ENCODE data around the gene MBOAT2.

The MBOAT2 gene

DNA sequence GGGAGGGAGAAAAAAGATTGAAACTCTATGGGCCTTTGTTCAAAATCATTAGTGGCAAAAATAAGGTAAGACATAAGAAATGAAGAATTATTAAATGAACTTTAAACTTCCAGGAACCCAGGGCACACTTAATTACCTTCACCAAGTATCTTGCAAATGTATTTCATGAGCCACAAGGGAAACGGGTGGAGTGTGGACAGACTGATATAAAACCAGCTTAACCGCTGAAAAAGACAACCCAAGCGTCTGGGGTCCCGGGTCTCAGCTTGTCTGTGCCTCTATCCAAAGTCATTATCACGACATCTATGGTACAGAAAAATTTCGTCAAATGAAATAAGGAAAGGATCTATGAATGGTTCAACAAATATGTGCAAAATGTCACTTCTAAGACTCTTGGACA lies 13.9 kb upstream of the MBOAT2 start:
- DNase-seq (ENCODE audit: low spot score), result no peak

DNA sequence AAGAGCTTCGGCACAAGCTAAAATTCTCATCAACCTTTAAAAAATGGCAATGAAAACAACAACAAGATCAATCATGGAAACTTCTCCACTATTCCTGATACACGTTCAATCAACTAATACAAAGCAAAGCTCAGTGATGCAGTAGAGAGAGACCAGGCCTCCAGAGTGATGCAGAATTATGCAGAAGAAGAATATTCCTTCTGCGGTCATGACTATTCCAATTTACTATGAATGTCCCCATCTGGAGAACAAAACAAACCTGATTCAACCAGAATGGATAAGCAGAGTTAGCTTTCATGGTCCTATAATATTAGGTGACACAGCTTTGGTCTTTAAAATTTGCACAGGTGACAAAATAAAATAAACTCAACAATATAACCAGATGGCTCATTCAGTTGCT lies 12.5 kb upstream of the MBOAT2 start:
- no peak for DNase-seq (ENCODE audit: low spot score)

DNA sequence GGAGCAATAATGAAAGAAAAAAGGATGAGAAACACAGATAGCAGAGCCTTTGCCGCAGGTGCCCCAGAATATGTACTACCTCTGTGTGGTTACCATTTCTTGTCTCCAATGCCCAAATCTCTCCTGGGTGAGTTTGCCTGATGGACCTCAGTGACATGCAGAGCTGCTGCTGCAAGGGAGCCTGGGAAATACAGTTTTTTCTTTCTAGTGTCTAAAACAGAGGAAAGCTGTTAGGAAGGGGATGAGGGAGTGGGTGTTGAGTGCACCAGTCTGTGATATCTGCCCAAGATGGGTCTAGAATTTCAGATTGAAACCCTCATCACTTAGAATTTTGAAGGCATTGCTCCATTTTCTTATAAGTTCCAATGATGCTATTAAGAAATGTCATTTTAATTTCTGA lies 9.9 kb upstream of the MBOAT2 start:
- DNase-seq (ENCODE audit: low spot score), result no peak

GRCh38 chr2:9010866-9011265 lies 7.4 kb upstream of the MBOAT2 start:
- no peak for DNase-seq (ENCODE audit: low spot score)

GRCh38 chr2:9008951-9009664 lies 5.6 kb upstream of the MBOAT2 start:
- DNase-seq (ENCODE audit: low spot score), result no peak

GRCh38 chr2:9006368-9006767 lies 2.9 kb upstream of the MBOAT2 start:
- DNase-seq (ENCODE audit: low spot score), result no peak

- peak; percentile 38 for DNase-seq (ENCODE audit: low spot score)
Observed at GRCh38 chr2:9004338-9005204, 1.1 kb upstream of the MBOAT2 start.

- no peak for DNase-seq (ENCODE audit: low spot score)
Observed at GRCh38 chr2:9003366-9003615, 193 bp downstream of the MBOAT2 start.

DNA sequence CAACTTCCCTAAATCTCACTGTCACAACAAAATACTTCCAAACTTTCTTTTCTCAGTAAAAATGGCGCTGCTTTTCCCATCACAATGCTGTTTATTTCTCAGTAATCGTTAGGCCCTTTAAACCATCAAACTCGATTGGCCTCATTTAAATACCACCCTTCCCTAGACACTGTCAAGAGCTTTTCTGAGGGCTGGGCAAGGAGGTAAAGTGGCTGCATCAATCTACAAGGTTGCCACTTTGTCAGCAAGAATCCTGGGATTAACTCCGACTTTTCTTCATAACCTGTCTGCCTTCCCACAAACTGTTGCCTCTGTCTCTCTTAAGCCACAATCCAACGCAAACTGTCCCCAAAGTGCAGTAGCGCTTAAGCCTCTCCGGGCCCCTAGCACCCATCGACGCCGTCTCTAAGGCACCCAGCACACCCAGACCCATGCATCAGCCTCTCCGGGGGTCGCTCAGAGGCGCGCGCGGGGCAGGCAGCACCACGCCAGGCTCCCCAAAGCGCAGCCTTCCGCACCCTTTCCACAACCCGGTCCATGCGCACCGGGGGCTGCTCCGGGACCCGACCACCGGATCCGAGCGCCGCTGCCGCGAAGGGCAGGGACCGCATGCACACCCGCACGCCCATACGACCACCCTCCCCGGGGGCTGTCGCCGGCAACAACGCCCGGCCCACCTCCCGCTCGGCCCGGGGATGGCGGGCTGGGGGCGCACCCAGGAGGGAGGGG lies 683 bp downstream of the MBOAT2 start:
- peak; percentile 14 for DNase-seq (ENCODE audit: low spot score)

DNA sequence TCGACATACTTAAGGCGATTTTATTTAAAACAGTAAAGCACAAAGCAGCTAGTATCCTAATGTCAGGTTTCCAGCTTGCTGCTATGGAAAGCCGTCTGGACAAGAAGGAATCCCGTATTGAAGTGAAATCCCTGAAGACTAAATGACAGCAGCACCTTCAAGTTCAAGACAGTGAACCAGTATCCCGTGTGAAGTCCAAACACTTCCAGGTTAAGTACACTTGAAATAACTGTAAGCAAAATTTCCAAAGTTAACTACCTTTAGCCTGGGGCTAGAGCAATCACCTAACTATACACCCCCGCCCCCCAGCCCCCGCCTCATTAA lies 1.2 kb downstream of the MBOAT2 start:
- DNase-seq (ENCODE audit: low spot score), result no peak

DNA sequence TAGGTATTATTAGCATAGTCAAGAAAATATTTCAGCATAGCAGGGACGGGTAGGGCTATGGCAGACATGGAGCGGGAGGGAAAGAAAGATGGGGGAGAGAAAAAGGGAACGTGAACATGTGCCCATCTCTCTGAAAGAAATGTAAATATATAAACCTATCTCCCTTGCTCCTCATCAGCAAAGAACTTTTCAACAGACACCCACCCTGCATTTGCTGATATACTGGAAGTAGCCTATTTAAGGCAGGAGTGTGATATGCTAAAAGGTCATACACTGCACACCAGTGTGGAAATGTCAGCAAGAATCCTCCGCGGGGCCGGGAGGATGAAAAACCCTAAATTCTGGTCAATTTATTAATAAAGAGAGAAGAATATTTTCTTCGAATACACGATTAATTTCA lies 1.7 kb downstream of the MBOAT2 start:
- no peak for DNase-seq (ENCODE audit: low spot score)

- DNase-seq (ENCODE audit: low spot score), result no peak
Observed at GRCh38 chr2:9001229-9001628, 2.3 kb downstream of the MBOAT2 start.

- no peak for DNase-seq (ENCODE audit: low spot score)
Observed at GRCh38 chr2:9000442-9000841, 3.0 kb downstream of the MBOAT2 start.

DNA sequence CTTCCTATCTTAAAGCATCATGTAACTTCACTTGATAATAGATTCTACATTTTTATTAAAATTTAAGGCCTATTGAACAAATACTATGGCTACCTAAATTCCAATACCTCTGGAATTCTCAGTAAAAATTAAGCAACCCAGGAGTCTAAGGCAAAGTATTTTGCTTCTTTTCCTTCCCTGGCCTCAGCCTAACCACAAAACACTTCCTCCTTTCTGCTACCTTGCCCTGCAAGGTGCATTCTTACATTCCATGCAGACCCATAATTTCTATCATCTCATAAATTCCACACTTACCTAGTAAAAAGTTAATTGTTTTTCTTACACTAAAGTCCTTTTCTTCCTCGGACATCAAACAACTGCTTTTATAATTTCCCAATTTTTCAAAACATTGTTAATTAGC lies 3.7 kb downstream of the MBOAT2 start:
- no peak for DNase-seq (ENCODE audit: low spot score)

DNA sequence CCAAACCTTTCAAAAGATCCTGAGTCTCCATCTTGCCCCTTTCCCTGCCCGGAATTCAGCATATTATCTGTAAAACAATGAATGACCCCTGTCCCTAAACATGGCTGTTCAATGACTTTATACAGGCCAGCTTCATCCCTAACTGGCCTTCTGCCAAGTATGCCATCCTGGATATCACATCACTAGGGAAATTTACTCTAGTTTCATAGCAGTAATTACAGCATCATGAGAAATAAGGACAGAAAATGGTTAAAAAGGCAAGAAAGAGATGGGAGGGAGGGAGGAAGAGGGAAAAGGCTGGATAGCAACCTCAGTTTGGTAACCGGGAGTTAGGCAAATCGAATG lies 4.4 kb downstream of the MBOAT2 start:
- DNase-seq (ENCODE audit: low spot score), result no peak

GRCh38 chr2:8998418-8999101 lies 4.9 kb downstream of the MBOAT2 start:
- DNase-seq (ENCODE audit: low spot score), result no peak

GRCh38 chr2:8997631-8998030 lies 5.9 kb downstream of the MBOAT2 start:
- no peak for DNase-seq (ENCODE audit: low spot score)

- no peak for DNase-seq (ENCODE audit: low spot score)
Observed at GRCh38 chr2:8997108-8997507, 6.4 kb downstream of the MBOAT2 start.

GRCh38 chr2:8996006-8996405 lies 7.5 kb downstream of the MBOAT2 start:
- no peak for DNase-seq (ENCODE audit: low spot score)

DNA sequence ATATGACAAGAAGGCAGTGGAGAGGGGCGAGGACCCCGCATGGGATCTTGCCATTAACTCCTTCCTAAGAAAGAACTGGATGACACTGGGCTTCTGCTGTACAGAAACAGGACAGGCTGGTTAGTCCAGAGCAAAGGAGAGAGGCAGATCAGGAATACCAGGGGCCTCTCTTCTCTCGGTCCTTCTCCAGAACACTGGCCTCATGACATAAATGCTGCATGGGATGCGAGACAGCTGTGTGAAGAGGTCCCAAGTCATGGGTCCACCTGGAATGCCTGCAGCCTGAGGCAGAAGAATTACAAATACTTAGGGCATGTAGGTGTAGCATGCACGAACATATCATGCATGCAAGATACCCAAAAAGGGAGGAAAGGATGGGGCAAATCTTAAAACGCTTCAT lies 9.1 kb downstream of the MBOAT2 start:
- DNase-seq (ENCODE audit: low spot score), result no peak

- no peak for DNase-seq (ENCODE audit: low spot score)
Observed at GRCh38 chr2:8993902-8994278, 9.6 kb downstream of the MBOAT2 start.

DNA sequence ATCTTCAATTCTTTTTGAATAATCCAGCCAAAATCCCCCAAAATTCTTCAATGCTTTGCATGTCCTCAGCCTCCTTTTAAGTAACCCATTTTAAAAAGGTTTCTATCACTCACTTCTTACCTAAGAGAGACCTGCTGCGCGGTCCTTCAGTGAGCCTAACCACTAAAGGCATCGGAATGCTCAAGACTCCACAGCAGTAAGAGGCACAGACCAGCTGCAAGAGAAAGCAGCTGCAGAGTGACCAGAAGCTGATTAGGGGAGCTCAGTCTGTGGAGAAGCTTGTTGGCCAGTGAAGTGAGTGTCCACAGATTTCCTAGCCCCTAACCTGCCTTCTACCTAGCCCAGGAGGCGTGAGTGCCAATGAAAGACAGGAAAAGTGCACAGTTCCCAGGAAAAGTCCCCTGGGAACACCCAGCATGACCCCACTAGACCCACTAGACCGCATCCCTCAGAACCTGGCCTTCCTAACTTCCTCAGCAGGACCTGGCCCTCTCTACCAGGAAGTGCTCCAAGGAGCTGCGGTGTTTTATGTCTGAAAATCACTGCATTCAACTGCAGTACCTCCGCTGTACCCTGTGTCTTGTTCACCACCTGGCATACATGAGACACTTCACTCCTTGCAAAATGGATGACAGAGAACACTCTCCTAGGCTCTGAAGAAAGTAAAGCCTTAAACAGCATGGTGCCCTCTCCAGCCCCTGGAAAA lies 10.1 kb downstream of the MBOAT2 start:
- no peak for DNase-seq (ENCODE audit: low spot score)

Measured in germinal center (tissue), 1 donor.